Panc1 (cell line): ENCODE measurements around the gene MTPN. TPM values are rescaled to one million over a fixed set of nuclear protein-coding genes. Genes with fewer than 3 reads are reported as not detected.

Experiments used
- ATAC-seq: fragments of 200-7000 bp; cut with Tn5 transposase; 2 replicates; pipeline ENCODE4 v1.9.1; 2020; ENCODE audit warnings: mild to moderate bottlenecking, moderate library complexity
- BruUV-seq: library from RNA; stranded (reverse); fragments of 400-500 nt; replicated peaks from 2 replicates; lab custom pipeline; 2021; lab: Mats Ljungman, UMichigan
- CTCF ChIA-PET: fragments of 300-600 bp; sonication (Branson Sonifier 250); formaldehyde crosslinking; loops from one replicate; lab custom pipeline; 2022; ENCODE audit warnings: antibody characterized with exemption; lab: Charles Lee
- POLR2A ChIA-PET: fragments of 300-600 bp; sonication (Branson Sonifier 250); formaldehyde crosslinking; loops from one replicate; lab custom pipeline; 2022; ENCODE audit warnings: antibody characterized with exemption; lab: Charles Lee
- DNase-seq: peaks from one replicate; pipeline ENCODE4 v3.0.0-alpha.2; 2010; ENCODE audit warnings: low read depth, low spot score
- H3K27ac ChIP-seq: 2 replicates; pipeline ENCODE4 v1.5.1; 2011; ENCODE audit warnings: mild to moderate bottlenecking, low read length, inconsistent platforms
- H3K27me3 ChIP-seq: fragments of 200-500 bp; sonication (Bioruptor generic); 2 replicates; pipeline ENCODE4 v1.6.0; 2014; ENCODE audit warnings: low read length, inconsistent platforms; ENCODE audit not compliant: control insufficient read depth, insufficient read depth
- H3K36me3 ChIP-seq: fragments of 200-500 bp; sonication (Bioruptor generic); 2 replicates; pipeline ENCODE4 v1.5.1; 2014; ENCODE audit warnings: inconsistent platforms, mild to moderate bottlenecking, low read length, moderate library complexity; ENCODE audit not compliant: control insufficient read depth, insufficient read depth
- H3K4me1 ChIP-seq: 2 replicates; pipeline ENCODE4 v1.5.1; 2011; ENCODE audit warnings: inconsistent platforms, mild to moderate bottlenecking, low read length, moderate library complexity; ENCODE audit not compliant: control insufficient read depth, insufficient read depth
- H3K4me3 ChIP-seq, 2 experiments: 2 replicates each; pipeline ENCODE4 v1.5.1; 2011 to 2012; ENCODE audit warnings: low read depth in 2 of 2, low read length in 2 of 2, mild to moderate bottlenecking in 2 of 2, inconsistent platforms in 1 of 2, moderate library complexity in 1 of 2
- H3K9me3 ChIP-seq: fragments of 200-500 bp; sonication (Bioruptor generic); 2 replicates; pipeline ENCODE4 v1.5.1; 2014; ENCODE audit warnings: low read depth, mild to moderate bottlenecking, inconsistent platforms, low read length, moderate library complexity; ENCODE audit not compliant: control insufficient read depth, insufficient read depth
- POLR2AphosphoS5 ChIP-seq: IDR thresholded peaks from 2 replicates; pipeline ENCODE4 v1.6.1; 2012; ENCODE audit warnings: mild to moderate bottlenecking, low read depth, low read length, moderate library complexity
- SIN3A ChIP-seq: IDR thresholded peaks from 2 replicates; pipeline ENCODE4 v1.6.1; 2012; ENCODE audit warnings: low read depth, mild to moderate bottlenecking, low read length, moderate library complexity, borderline replicate concordance; ENCODE audit not compliant: insufficient read depth
- TCF7L2 ChIP-seq: IDR thresholded peaks from 2 replicates; pipeline ENCODE4 v1.6.1; 2011; ENCODE audit warnings: mild to moderate bottlenecking, low read depth, low read length, inconsistent platforms
- in situ Hi-C: cut with HindIII; loops from 2 replicates; pipeline ENCODE4 v1.10.0; 2016; ENCODE audit warnings: low sequenced_read_pairs, low pct_unique_long_range_greater_than_20kb
- intact Hi-C: fragments of 100-400 bp; cut with micrococcal nuclease; formaldehyde crosslinking; loops from one replicate; pipeline ENCODE4 v1.10.0; 2022; ENCODE audit not compliant: unreplicated experiment
- total RNA-seq: library from RNA; stranded (reverse); gene quantifications from one replicate; pipeline ENCODE4 v1.2.1, GENCODE V29; 2021; ENCODE audit not compliant: unreplicated experiment
- TF ChIP-seq, protein P1 (sequence below): fragments of 450-650 bp; IDR thresholded peaks from 2 replicates; pipeline ENCODE4 v1.5.1; 2017; ENCODE audit warnings: mild to moderate bottlenecking
- TF ChIP-seq, protein P2 (sequence below), 2 experiments: IDR thresholded peaks; 2 replicates each; pipeline ENCODE4 v1.6.1; 2011 to 2012; ENCODE audit warnings: low read depth in 2 of 2, control low read depth in 1 of 2, low read length in 1 of 2, mild to moderate bottlenecking in 1 of 2, moderate library complexity in 1 of 2; ENCODE audit not compliant: insufficient read depth in 1 of 2

Gene MTPN
- total RNA-seq, 1 experiment from 2014 or later, result 177 TPM

DNA sequence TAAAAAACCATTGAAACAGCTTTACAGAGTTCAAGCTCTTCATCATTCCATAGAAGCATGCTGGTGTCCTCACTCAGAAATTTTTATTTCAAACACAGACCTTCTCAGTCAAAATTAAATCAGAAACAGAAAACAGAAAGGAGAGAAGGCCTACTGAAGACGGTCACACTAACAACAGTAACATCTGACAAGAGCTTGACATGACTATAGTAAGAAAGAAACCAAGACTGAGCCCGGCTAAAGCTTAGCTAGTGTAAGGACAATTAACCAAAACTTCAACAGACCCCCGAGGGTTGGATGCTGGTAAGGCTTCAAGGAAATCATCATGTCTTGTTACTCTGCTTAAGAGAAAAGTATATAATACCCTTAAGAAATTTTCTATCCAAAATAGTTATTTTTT lies 38.6 kb downstream of the MTPN start:
- no peak for TF ChIP-seq TCF7L2
- TF ChIP-seq, protein P1, sequence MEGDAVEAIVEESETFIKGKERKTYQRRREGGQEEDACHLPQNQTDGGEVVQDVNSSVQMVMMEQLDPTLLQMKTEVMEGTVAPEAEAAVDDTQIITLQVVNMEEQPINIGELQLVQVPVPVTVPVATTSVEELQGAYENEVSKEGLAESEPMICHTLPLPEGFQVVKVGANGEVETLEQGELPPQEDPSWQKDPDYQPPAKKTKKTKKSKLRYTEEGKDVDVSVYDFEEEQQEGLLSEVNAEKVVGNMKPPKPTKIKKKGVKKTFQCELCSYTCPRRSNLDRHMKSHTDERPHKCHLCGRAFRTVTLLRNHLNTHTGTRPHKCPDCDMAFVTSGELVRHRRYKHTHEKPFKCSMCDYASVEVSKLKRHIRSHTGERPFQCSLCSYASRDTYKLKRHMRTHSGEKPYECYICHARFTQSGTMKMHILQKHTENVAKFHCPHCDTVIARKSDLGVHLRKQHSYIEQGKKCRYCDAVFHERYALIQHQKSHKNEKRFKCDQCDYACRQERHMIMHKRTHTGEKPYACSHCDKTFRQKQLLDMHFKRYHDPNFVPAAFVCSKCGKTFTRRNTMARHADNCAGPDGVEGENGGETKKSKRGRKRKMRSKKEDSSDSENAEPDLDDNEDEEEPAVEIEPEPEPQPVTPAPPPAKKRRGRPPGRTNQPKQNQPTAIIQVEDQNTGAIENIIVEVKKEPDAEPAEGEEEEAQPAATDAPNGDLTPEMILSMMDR, result no peak
- TF ChIP-seq POLR2AphosphoS5, result no peak
- TF ChIP-seq, protein P2, sequence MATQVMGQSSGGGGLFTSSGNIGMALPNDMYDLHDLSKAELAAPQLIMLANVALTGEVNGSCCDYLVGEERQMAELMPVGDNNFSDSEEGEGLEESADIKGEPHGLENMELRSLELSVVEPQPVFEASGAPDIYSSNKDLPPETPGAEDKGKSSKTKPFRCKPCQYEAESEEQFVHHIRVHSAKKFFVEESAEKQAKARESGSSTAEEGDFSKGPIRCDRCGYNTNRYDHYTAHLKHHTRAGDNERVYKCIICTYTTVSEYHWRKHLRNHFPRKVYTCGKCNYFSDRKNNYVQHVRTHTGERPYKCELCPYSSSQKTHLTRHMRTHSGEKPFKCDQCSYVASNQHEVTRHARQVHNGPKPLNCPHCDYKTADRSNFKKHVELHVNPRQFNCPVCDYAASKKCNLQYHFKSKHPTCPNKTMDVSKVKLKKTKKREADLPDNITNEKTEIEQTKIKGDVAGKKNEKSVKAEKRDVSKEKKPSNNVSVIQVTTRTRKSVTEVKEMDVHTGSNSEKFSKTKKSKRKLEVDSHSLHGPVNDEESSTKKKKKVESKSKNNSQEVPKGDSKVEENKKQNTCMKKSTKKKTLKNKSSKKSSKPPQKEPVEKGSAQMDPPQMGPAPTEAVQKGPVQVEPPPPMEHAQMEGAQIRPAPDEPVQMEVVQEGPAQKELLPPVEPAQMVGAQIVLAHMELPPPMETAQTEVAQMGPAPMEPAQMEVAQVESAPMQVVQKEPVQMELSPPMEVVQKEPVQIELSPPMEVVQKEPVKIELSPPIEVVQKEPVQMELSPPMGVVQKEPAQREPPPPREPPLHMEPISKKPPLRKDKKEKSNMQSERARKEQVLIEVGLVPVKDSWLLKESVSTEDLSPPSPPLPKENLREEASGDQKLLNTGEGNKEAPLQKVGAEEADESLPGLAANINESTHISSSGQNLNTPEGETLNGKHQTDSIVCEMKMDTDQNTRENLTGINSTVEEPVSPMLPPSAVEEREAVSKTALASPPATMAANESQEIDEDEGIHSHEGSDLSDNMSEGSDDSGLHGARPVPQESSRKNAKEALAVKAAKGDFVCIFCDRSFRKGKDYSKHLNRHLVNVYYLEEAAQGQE (IDR thresholded peaks at IDR 0.05; ENCODE audit: insufficient read depth in 1 of 2, low read depth in 2 of 2, low read length in 1 of 2), result no peak
- TF ChIP-seq SIN3A, result no peak
- BruUV-seq, result no TSS peak
- Histone ChIP-seq H3K36me3 (no peaks in the 10 kb centered on the region), H3K4me3 (no peak overlapping the region), H3K9me3 (no peaks in the 10 kb centered on the region), H3K27ac (no peak overlapping the region), H3K27me3 (no peaks in the 10 kb centered on the region), H3K4me1 (no peaks in the 10 kb centered on the region)
- in situ Hi-C loops, result no loop called here
- POLR2A ChIA-PET, result no interaction called here
- DNase-seq, result no peak
- intact Hi-C loops, result no loop called here
- ATAC-seq, result no peak
- CTCF ChIA-PET, result no interaction called here

DNA sequence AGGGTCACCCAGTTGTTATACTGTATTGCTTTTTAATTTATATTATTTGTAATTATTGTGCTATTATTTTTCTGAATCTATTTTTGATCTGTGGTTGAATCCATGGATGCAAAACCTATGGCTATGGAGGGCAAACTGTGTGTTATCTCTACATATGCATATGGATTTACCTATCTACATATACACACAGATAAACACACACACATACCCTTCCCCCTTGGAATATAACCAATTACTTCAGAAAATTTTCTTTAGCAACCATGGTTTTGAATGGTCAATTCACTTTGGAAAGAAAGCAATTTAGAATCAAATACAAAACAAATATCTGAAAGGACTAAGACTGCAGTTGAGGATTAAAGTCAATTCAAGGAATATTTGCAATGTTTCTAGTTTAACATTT lies 39.1 kb downstream of the MTPN start:
- POLR2A ChIA-PET, result interaction anchor here (0.6 kb wide), 1 partner anchor 14 kb away, joined by 6 read pairs; no protein-coding TSS in a partner anchor
- TF ChIP-seq SIN3A, result no peak
- TF ChIP-seq, protein P1, result no peak
- TF ChIP-seq, protein P2 (IDR thresholded peaks at IDR 0.05; ENCODE audit: insufficient read depth in 1 of 2, low read depth in 2 of 2, low read length in 1 of 2), result no peak
- no peak for TF ChIP-seq TCF7L2
- no peak for TF ChIP-seq POLR2AphosphoS5
- CTCF ChIA-PET, result no interaction called here
- H3K4me1 ChIP-seq, result no peaks in the 10 kb centered on the region
- H3K9me3 ChIP-seq, result no peaks in the 10 kb centered on the region
- ATAC-seq, result no peak
- intact Hi-C loops, result no loop called here
- H3K36me3 ChIP-seq, result no peaks in the 10 kb centered on the region
- H3K4me3 ChIP-seq, result no peak overlapping the region
- no TSS peak for BruUV-seq
- H3K27ac ChIP-seq, result no peak overlapping the region
- no peaks in the 10 kb centered on the region for H3K27me3 ChIP-seq
- in situ Hi-C loops, result no loop called here
- no peak for DNase-seq
